GM19467 (cell line): ENCODE data around the gene TREML2.

ENCODE experiments used
- ATAC-seq: cut with Tn5 transposase; IDR thresholded peaks from one replicate; pipeline ENCODE4 v1.9.1; 2021; ENCODE audit warnings: mild to moderate bottlenecking, moderate library complexity; ENCODE audit not compliant: unreplicated experiment

TREML2 gene

GRCh38 chr6:41179163-41179562, 21.8 kb downstream of the TREML2 start:
- ATAC-seq, result no peak

DNA sequence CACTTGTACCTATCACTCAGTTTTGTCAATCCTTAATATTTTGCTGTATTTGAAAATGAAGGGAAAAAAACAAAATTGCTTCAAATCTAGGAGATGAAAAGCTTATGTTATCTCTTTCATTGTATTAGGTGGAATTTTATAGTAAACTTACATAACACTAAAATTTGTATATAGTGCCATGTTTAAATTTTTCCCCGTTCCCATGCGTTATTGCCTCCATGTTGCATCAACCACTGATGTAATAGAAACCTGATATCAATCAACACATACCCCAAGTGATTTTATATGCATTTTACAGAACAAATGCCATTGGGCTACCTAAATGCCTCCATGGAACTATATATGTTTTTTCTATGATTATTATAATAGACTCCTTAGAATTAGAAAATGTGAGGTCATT, 23.3 kb downstream of the TREML2 start:
- no peak for ATAC-seq

- no peak for ATAC-seq
Observed at GRCh38 chr6:41177287-41177686, 23.7 kb downstream of the TREML2 start.

GRCh38 chr6:41176189-41176588, 24.8 kb downstream of the TREML2 start:
- ATAC-seq, result no peak

- no peak for ATAC-seq
Observed at GRCh38 chr6:41175084-41175483, 25.9 kb downstream of the TREML2 start.

GRCh38 chr6:41174610-41175009, 26.3 kb downstream of the TREML2 start:
- no peak for ATAC-seq

GRCh38 chr6:41171908-41172307, 29.0 kb downstream of the TREML2 start:
- no peak for ATAC-seq

GRCh38 chr6:41170547-41171160, 30.3 kb downstream of the TREML2 start:
- ATAC-seq, result no peak

DNA sequence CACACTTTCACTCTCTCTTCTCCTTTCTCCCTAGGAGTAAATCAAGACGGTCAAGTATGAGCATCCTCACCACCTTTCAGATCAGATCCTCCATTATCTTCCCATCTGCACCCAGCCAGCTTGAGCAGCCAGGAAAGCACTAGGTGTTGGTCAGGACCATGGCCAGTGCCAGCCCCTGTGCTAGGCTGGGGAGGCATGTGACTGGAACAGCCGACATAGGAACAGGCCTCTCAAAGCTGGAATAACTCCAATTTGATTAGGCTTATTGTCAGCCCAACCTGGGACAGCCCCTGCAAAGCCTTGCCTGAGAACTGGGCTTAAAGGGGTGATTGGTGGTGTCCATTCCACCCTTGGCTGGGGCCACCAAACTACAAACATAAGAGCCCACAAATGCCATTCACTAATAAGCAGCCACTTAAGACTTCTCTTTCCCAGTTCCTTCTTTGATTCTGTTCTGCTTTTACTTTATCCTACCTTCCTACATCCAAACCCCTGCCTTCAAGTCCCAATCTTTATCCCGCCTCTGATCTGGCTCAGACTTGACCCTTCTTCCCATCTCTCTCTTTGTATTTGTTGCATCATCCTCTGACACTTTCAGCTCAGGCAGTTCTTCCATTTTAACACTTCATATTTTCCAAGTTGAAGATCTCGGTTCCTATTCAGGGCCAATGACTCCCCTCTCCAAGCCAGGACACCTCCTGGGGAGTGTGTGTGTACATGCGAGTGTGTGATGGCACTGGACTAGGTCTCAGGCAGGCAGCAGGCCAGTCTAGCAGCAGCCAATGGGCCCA, 33.6 kb downstream of the TREML2 start:
- no peak for ATAC-seq

DNA sequence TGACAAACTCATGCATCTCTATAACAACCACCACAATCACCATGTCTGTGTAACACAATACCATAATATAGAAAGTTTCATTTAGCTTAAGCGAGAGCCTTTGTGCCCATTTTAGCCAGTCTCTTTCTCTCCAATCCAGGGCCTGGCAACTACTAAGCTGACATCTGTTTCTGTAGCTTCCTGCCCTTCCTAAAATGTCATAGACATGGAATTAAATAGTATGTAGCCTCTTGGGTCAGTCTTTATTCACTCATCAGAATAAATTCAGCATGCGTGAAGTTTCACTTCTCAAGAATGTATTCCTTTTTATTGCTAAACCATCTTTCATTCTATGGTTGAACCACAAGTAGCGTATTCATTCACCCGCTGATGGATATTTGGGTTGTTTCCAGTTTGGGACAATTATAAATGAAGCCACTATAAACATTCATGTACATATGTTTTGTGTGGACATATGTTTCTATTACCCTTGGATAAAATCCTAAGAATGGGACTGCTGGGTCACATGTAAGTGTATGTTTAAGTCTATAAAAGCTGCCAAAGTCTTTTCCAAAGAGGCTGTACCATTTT, 36.3 kb downstream of the TREML2 start:
- no peak for ATAC-seq

- no peak for ATAC-seq
Observed at GRCh38 chr6:41163419-41163717, 37.6 kb downstream of the TREML2 start.

DNA sequence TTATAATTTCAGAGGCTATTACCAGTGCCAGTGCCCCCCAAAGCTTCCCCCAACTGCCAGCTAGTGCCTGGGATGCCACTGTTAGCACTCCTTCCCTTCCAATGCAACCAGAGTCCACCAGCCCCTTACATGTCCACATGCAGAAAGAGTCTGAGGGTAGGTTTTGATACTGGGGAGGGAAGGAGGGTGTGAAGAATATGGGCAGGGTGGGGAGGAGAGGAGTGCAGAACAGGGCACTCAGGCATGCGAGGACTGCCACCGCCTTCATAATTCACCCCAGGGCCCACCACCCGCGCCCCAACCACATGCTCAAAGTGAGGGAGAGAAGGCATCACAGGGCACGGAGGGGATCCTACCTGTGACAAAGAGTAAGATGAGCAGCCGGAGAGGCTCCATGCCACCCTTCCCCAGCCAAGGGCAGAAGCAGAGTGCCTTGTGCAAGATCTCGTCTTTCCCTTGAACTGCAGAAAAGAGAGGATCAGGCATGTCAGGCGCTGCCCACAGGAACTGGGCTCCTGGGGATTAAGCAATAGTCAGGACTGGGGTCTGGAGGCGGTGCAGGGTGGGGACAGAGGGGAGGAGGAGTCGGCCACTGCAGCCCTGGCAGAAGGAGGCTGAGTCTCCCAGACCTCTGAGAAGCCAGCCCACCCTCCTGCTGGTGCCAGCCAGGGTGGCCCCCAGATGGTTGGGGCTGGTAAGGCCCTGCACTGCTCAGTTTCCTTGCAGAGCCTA, 38.1 kb downstream of the TREML2 start, which contains the start of gene TREM2:
Gene TREM2, minus strand, starts transcription at position 430 of the 732 bp plus-strand sequence. Its CDS starts 34 bp downstream, at position 396.
- no peak for ATAC-seq

DNA sequence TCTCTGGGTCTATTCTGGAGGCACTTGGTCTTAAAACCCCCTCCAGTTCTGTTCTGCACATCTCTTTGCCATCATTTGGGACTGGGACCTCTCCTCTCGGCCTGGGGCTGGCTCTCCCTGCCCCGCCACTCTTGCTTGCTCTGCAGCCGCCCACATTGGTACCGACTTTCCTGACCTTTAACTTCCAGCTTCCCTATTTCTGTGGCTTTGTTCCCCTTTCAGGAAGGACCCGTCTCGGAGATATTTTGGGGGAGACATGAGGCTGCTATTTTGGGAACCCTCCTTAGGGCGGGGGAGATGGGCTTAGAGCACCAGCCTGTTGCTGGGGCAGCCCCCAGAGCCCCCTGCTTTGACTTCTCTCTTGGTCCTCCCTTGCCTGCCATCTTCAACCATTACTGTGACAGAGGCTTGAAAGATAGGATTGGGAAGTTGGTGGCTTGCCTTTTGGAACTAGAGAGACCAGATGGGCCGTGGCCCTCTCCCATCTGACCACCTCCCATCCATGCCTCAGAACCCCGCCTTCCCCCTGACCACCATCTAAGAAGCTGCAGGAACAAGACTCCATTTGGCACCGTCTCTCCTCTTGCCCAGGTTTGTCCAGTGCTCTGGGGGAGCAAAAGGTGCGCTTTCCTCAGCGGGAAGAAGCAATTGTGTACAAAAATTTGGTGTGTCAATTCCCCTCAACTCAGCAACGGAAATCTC, 38.9 kb downstream of the TREML2 start:
- no peak for ATAC-seq

DNA sequence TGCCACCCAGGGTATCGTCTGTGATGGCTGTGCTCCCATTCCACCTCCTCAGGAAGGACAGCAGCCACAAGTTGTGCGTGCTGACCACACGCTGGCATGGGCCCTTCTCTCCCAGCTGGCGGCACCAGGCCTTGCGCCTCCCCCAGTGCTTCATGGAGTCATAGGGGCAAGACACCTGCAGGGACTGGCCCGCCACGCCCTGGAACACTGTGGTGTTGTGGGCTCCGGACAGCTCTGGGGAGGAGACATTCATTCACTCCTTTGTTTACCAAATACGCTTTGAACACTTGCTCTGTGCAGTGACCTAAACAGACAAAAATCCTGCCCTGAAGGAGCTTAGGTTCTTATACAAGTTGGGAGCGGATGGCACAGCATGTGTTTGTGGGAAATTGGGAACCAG, 39.6 kb downstream of the TREML2 start:
- ATAC-seq, result no peak

DNA sequence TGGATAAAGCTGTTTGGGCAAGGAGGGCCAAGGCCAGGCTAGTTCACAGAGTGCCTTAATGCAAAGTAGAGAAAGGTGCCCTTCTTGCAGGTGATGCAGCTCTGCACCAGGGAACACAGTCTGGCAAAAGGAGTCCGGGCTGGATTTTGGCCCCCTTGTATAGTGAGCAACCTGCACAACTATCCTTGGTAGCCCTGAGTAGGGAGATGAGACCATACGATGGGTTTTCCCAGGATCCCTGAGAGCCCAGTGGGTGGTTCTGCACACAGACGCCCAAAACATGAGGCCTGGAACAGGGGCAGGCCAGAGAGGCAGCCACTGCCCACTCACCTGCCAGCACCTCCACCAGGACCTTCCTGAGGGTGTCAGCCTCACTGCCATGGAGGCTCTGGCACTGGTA, 40.0 kb downstream of the TREML2 start:
- no peak for ATAC-seq

- ATAC-seq, result no peak
Observed at GRCh38 chr6:41159415-41160082, 41.4 kb downstream of the TREML2 start.

DNA sequence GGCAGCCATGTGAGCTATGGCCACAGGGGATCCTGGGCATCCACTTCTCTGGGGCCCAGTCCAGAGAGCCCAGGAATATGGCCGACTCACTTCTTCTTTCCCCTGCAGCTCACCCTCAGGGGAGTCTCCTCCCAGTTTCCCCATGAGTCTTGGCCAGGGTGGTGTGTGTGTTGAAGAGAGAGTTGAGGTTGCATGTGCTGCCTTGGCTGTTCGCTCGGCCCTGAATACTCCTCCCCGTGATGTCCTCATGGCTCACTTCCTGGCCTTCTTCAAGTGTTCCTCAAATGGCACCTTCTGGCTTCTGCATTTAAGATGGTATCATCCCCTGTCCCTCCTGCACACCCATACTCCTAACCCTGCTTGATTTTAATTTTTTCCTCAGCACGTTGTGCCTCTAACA, 43.6 kb downstream of the TREML2 start:
- no peak for ATAC-seq

- no peak for ATAC-seq
Observed at GRCh38 chr6:41156771-41157170, 44.2 kb downstream of the TREML2 start.

DNA sequence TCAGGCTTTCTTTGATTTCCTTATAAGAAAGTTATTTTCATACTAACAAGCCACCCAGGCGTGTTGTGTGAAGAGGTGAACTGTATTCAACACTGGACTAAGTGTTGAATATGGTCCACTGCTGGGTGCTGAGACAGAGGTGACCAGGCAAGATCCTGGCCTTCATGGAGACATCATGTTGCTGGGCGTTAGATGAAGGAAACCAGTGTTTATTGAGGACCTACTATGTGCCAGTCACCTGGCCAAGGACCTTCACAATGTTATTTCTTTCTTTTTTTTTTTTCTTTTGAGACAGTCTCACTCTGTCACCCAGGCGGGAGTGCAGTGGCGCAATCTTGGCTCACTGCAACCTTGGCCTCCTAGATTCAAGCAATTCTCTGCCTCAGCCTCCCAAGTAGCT, 44.9 kb downstream of the TREML2 start:
- no peak for ATAC-seq

DNA sequence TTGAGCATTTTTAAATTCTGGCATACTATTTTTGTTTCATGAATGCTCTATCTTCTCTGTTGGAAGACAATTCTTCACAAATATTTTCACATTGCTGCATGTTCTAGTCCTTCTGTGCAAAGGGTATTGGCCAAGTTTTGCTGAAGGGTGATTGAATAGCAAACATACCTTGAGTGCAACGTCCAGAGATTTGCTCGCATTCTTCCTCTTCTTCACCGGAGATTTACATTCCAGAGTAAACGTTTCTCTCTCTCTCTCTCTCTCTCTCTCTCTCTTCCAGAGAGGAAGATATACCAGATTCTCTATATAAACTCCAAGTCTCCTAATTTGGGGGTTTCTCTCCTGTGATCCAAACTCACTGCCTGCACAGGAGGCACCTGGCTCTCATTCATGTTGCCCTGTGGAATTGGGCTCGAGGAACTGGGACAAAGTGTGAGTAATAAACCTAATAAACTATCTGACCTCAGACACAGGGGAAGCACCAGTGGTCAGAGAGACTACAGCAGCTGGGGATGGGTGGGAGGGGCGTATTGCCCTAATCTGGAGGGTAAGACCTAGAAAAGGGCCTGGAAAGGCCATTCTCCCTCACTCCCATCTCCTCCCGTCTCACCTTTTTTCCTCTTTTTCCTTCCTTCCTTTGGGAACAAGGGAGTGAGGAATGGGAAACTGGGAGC, 45.7 kb downstream of the TREML2 start:
- no peak for ATAC-seq
